OCI-LY3 (cell line): ENCODE data around the gene LGI2.
"Not testable (repeated sequence)": the region's sequence is repeated elsewhere in the genome, so short reads cannot be mapped to it uniquely, and the experiment has no call there.

ENCODE experiments used
- H2AFZ ChIP-seq: fragments of 200-600, 300-600 bp; shearing (Covaris generic); 2 replicates; pipeline ENCODE4 v1.6.0; 2014; ENCODE audit warnings: antibody characterized with exemption, low read depth, low read length
- H3K27ac ChIP-seq: fragments of 200-600, 300-600 bp; sonication (generic); 2 replicates; pipeline ENCODE4 v1.5.1; 2014; ENCODE audit warnings: mild to moderate bottlenecking, low read length, moderate library complexity, mixed read lengths
- H3K27me3 ChIP-seq: fragments of 200-600, 300-600 bp; sonication (generic); 2 replicates; pipeline ENCODE4 v1.6.1; 2014; ENCODE audit warnings: low read depth, low read length, mixed read lengths
- H3K36me3 ChIP-seq: fragments of 200-600, 300-600 bp; sonication (generic); replicated peaks from 2 replicates; pipeline ENCODE3; 2014; ENCODE audit warnings: low read depth, low read length, mixed read lengths
- H3K4me1 ChIP-seq: fragments of 300-600, 200-600 bp; sonication (generic); 2 replicates; pipeline ENCODE4 v1.6.1; 2014; ENCODE audit warnings: low read length, mixed read lengths
- H3K4me2 ChIP-seq: fragments of 200-600, 300-600 bp; sonication (generic); 2 replicates; pipeline ENCODE4 v1.6.1; 2014; ENCODE audit warnings: low read length, mixed read lengths
- H3K4me3 ChIP-seq: fragments of 300-600, 200-600 bp; sonication (generic); 2 replicates; pipeline ENCODE4 v1.5.1; 2014; ENCODE audit warnings: antibody characterized with exemption, mild to moderate bottlenecking, low read length, moderate library complexity
- H3K79me2 ChIP-seq: fragments of 300-600, 200-600 bp; shearing (Covaris generic); 2 replicates; pipeline ENCODE4 v1.6.1; 2014; ENCODE audit warnings: mild to moderate bottlenecking, low read length, mixed read lengths
- H3K9ac ChIP-seq: fragments of 300-600, 200-600 bp; shearing (Covaris generic); 2 replicates; pipeline ENCODE4 v1.6.0; 2014; ENCODE audit warnings: mild to moderate bottlenecking, low read length, moderate library complexity
- H3K9me3 ChIP-seq: fragments of 200-600, 300-600 bp; shearing (Covaris generic); 2 replicates; pipeline ENCODE4 v1.6.1; 2014; ENCODE audit warnings: low read length, mixed read lengths; ENCODE audit not compliant: insufficient read depth
- H4K20me1 ChIP-seq: fragments of 200-600, 300-600 bp; sonication (generic); 2 replicates; pipeline ENCODE4 v1.6.1; 2016; ENCODE audit warnings: low read length, mixed read lengths; ENCODE audit not compliant: insufficient read depth
- EZH2phosphoT487 ChIP-seq: fragments of 200-600 bp; shearing (Covaris generic); IDR thresholded peaks from 2 replicates; pipeline ENCODE4 v1.6.1; 2018; ENCODE audit warnings: antibody characterized with exemption, mixed run types, low read depth
- TF ChIP-seq, protein P1 (sequence below): fragments of 200-600, 300-600 bp; sonication (generic); IDR thresholded peaks from 2 replicates; pipeline ENCODE4 v1.5.1; 2014; ENCODE audit warnings: antibody characterized with exemption, low read length, low read depth

LGI2 gene

DNA sequence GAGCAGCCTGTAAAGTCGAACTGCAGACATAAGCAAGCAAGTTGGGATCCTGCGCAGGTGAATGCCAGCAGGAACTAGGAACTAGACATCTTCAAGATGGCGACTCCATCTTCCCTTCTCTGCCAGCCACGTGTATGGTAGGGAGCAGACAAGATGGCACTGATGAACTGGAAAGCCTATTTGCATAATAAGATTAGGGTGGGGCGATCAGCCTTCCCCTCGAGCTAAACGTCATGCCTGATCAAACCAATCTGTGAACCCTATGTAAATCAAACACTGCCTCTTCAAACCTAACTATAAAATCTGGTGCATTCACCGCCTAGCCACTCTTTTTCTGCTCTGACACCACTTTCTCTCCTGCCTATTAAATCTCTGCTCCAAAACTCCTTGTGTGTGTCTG is 28.1 kb upstream of the LGI2 start:
- H3K27me3 ChIP-seq: no peaks in the 10 kb centered on the region
- H3K79me2 ChIP-seq: no peaks in the 10 kb centered on the region
- H2AFZ ChIP-seq: no peak overlapping the region
- H3K4me1 ChIP-seq: no peaks in the 10 kb centered on the region
- no peak overlapping the region for H3K4me2 ChIP-seq
- H4K20me1 ChIP-seq: no peaks in the 10 kb centered on the region
- H3K9ac ChIP-seq: no peak overlapping the region
- H3K4me3 ChIP-seq: no peak overlapping the region
- no peaks in the 10 kb centered on the region for H3K9me3 ChIP-seq
- H3K27ac ChIP-seq: no peak overlapping the region
- no peaks in the 10 kb centered on the region for H3K36me3 ChIP-seq
- no peak for TF ChIP-seq EZH2phosphoT487
- TF ChIP-seq, protein P1, sequence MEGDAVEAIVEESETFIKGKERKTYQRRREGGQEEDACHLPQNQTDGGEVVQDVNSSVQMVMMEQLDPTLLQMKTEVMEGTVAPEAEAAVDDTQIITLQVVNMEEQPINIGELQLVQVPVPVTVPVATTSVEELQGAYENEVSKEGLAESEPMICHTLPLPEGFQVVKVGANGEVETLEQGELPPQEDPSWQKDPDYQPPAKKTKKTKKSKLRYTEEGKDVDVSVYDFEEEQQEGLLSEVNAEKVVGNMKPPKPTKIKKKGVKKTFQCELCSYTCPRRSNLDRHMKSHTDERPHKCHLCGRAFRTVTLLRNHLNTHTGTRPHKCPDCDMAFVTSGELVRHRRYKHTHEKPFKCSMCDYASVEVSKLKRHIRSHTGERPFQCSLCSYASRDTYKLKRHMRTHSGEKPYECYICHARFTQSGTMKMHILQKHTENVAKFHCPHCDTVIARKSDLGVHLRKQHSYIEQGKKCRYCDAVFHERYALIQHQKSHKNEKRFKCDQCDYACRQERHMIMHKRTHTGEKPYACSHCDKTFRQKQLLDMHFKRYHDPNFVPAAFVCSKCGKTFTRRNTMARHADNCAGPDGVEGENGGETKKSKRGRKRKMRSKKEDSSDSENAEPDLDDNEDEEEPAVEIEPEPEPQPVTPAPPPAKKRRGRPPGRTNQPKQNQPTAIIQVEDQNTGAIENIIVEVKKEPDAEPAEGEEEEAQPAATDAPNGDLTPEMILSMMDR: no peak

GRCh38 chr4:25057299-25057698 is 26.6 kb upstream of the LGI2 start:
- Histone ChIP-seq H3K27ac (no peak overlapping the region), H3K9ac (no peak overlapping the region), H3K79me2 (no peaks in the 10 kb centered on the region), H4K20me1 (no peaks in the 10 kb centered on the region), H3K27me3 (no peaks in the 10 kb centered on the region), H2AFZ (no peak overlapping the region), H3K9me3 (no peaks in the 10 kb centered on the region), H3K36me3 (no peaks in the 10 kb centered on the region), H3K4me3 (no peak overlapping the region), H3K4me2 (no peak overlapping the region), H3K4me1 (no peaks in the 10 kb centered on the region)
- TF ChIP-seq, protein P1: no peak
- no peak for TF ChIP-seq EZH2phosphoT487

GRCh38 chr4:25052037-25052436 is 21.3 kb upstream of the LGI2 start:
- not testable (repeated sequence) for H3K36me3 ChIP-seq, H3K79me2 ChIP-seq, H3K4me3 ChIP-seq, H3K4me1 ChIP-seq, H3K9me3 ChIP-seq, H3K9ac ChIP-seq, H3K27me3 ChIP-seq, H2AFZ ChIP-seq, H4K20me1 ChIP-seq, H3K27ac ChIP-seq, H3K4me2 ChIP-seq

- no peak overlapping the region for H3K27ac ChIP-seq
Observed at GRCh38 chr4:25051534-25051933, 20.8 kb upstream of the LGI2 start.

More at GRCh38 chr4:25051534-25051933, 20.8 kb upstream of the LGI2 start:
- Histone ChIP-seq H3K4me2 (no peak overlapping the region), H3K79me2 (no peaks in the 10 kb centered on the region), H2AFZ (no peak overlapping the region), H3K4me3 (no peak overlapping the region), H3K9ac (no peak overlapping the region), H3K36me3 (no peaks in the 10 kb centered on the region), H3K27me3 (peaks cover 3% of the 10 kb centered on the region; the same call in 1 of the 2 replicates), H3K4me1 (no peaks in the 10 kb centered on the region), H3K9me3 (no peaks in the 10 kb centered on the region), H4K20me1 (no peaks in the 10 kb centered on the region)
- TF ChIP-seq, protein P1: no peak
- TF ChIP-seq EZH2phosphoT487: no peak
